Gastroesophageal sphincter (tissue), 3 donors: Measurements from ENCODE around the gene CIZ1.

Experiments
- CTCF ChIP-seq, 4 experiments: fragments of 200-600 bp in 2 of 4; fragments of 450-650 bp in 2 of 4; sonication (generic) in 1 of 4; IDR thresholded peaks; one replicate each; pipeline ENCODE4 v1.5.1; 2017 to 2019; ENCODE audit warnings: antibody characterized with exemption in 4 of 4, mild to moderate bottlenecking in 2 of 4, moderate library complexity in 2 of 4
- EP300 ChIP-seq: sonication (generic); formaldehyde crosslinking; IDR thresholded peaks from one replicate; pipeline ENCODE4 v1.6.1; 2017; ENCODE audit warnings: antibody characterized with exemption, mild to moderate bottlenecking
- POLR2A ChIP-seq, 2 donors: fragments of 450-650 bp; IDR thresholded peaks; one replicate each; pipeline ENCODE4 v1.6.1; 2017; ENCODE audit warnings: antibody characterized with exemption in 2 of 2, mild to moderate bottlenecking in 2 of 2, moderate library complexity in 1 of 2
- POLR2AphosphoS5 ChIP-seq: sonication (generic); formaldehyde crosslinking; IDR thresholded peaks from one replicate; pipeline ENCODE4 v1.6.1; 2017; ENCODE audit warnings: antibody characterized with exemption

DNA sequence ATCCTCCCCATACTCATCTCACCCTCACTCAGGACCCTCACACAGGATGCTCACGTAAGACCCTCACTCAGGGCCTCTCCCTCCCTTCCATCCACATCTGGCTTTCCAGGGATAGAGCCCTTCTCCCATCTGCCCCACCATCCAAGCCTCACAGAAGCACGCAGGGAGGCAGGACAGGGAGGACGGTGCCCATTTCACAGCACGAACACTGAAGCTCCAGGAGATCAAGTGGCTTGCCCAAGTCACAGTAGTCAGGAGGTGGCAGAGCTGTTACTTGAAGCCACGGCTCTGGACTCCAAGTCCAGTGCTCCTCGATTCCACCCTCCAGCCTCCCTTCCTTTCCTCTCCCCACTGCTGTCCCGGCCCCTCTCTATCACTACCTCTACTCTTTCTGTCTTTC lies 33.5 kb upstream of the CIZ1 start:
- no peak for TF ChIP-seq POLR2AphosphoS5
- no peak for TF ChIP-seq CTCF (IDR thresholded peaks at IDR 0.05)
- no peak for TF ChIP-seq POLR2A (IDR thresholded peaks at IDR 0.05)
- TF ChIP-seq EP300: no peak
